IgD-negative memory B cell (primary cell): ENCODE measurements around the gene CDKN2A. TPM values are rescaled to one million over a fixed set of nuclear protein-coding genes. Genes with fewer than 3 reads are reported as not detected.

ENCODE experiments used
- H3K27ac Mint-ChIP-seq, 3 donors: one replicate each; pipeline ENCODE4 v1.8.0; 2020 to 2022; ENCODE audit warnings: mild to moderate bottlenecking in 3 of 3, mixed read lengths in 3 of 3, moderate library complexity in 1 of 3
- H3K27me3 Mint-ChIP-seq: one replicate; pipeline ENCODE4 v1.8.0; 2021; ENCODE audit warnings: mixed read lengths
- H3K36me3 Mint-ChIP-seq: one replicate; pipeline ENCODE4 v1.8.0; 2020; ENCODE audit warnings: mild to moderate bottlenecking, mixed read lengths
- H3K4me1 Mint-ChIP-seq, 3 donors: one replicate each; pipeline ENCODE4 v1.8.0; 2020 to 2022; ENCODE audit warnings: mixed read lengths in 3 of 3, mild to moderate bottlenecking in 1 of 3
- H3K4me3 Mint-ChIP-seq, 4 donors: one replicate each; pipeline ENCODE4 v1.8.0; 2020 to 2022; ENCODE audit warnings: mild to moderate bottlenecking in 4 of 4, mixed read lengths in 4 of 4, moderate library complexity in 3 of 4
- H3K9me3 Mint-ChIP-seq, 3 donors: one replicate each; pipeline ENCODE4 v1.8.0; 2020 to 2021; ENCODE audit warnings: mixed read lengths in 3 of 3, mild to moderate bottlenecking in 1 of 3
- polyA plus RNA-seq: library from polyadenylated mRNA; unstranded; fragments of 300-500 nt; fragmentation: Illumina TruSeq; gene quantifications from one replicate; pipeline ENCODE4 v1.2.3, GENCODE V29; 2021

CDKN2A gene
- polyA plus RNA-seq, 1 donor from 2014 or later, result 13.9 TPM

- peaks cover 8% of the 10 kb centered on the region for H3K27me3 Mint-ChIP-seq
- H3K27ac Mint-ChIP-seq, result no peak overlapping the region
- peaks cover 0 to 2% (median 2%) of the 10 kb centered on the region in 3 donors for H3K9me3 Mint-ChIP-seq
- H3K36me3 Mint-ChIP-seq, result peaks cover 1% of the 10 kb centered on the region
- no peak overlapping the region for H3K4me3 Mint-ChIP-seq
- peaks cover 5 to 8% (median 5%) of the 10 kb centered on the region in 3 donors for H3K4me1 Mint-ChIP-seq
Observed at GRCh38 chr9:22026696-22027095, 32.5 kb upstream of the CDKN2A start.

- Mint-ChIP-seq H3K36me3 (peaks cover 4% of the 10 kb centered on the region), H3K4me3 (no peak overlapping the region), H3K9me3 (peaks cover 3 to 10% (median 4%) of the 10 kb centered on the region in 3 donors), H3K27ac (no peak overlapping the region), H3K4me1 (peaks cover 0 to 1% (median 0%) of the 10 kb centered on the region in 3 donors), H3K27me3 (peaks cover 8% of the 10 kb centered on the region)
Observed at GRCh38 chr9:22022396-22022795, 28.2 kb upstream of the CDKN2A start.

GRCh38 chr9:22010866-22011625, 16.9 kb upstream of the CDKN2A start:
- Mint-ChIP-seq H3K27me3 (peaks cover 5% of the 10 kb centered on the region), H3K4me3 (no peak overlapping the region), H3K27ac (no peak overlapping the region), H3K9me3 (peaks cover 0 to 1% (median 0%) of the 10 kb centered on the region in 3 donors), H3K4me1 (peaks cover 0 to 13% (median 8%) of the 10 kb centered on the region in 3 donors), H3K36me3 (peaks cover 6% of the 10 kb centered on the region)

GRCh38 chr9:22009506-22009867, 15.3 kb upstream of the CDKN2A start:
- peaks cover 6% of the 10 kb centered on the region for H3K36me3 Mint-ChIP-seq

GRCh38 chr9:22008717-22009505, 14.7 kb upstream of the CDKN2A start, which contains the start of gene CDKN2B:
Gene CDKN2B, minus strand, starts transcription at chr9:22009305. Its CDS starts 352 bp downstream, at chr9:22008953.
- H3K27me3 Mint-ChIP-seq, result peaks cover 23% of the 10 kb centered on the region
- H3K9me3 Mint-ChIP-seq, result peaks cover 0 to 1% (median 0%) of the 10 kb centered on the region in 3 donors
- H3K4me1 Mint-ChIP-seq, result peaks cover 0 to 27% (median 18%) of the 10 kb centered on the region in 3 donors
- peak within 1 kb of the TSS; percentile 77 to 91 (median 90) for H3K27ac Mint-ChIP-seq
- peak within 1 kb of the TSS; percentile 90 to 95 (median 94) for H3K4me3 Mint-ChIP-seq
- H3K36me3 Mint-ChIP-seq, result peaks cover 6% of the 10 kb centered on the region

More at GRCh38 chr9:22009506-22009867, 15.3 kb upstream of the CDKN2A start:
- Mint-ChIP-seq H3K9me3 (peaks cover 0 to 1% (median 0%) of the 10 kb centered on the region in 3 donors), H3K4me3 (peak overlapping the region; percentile 90 to 95 (median 94)), H3K4me1 (peaks cover 0 to 23% (median 18%) of the 10 kb centered on the region in 3 donors), H3K27ac (peak overlapping the region; percentile 77 to 91 (median 90)), H3K27me3 (peaks cover 18% of the 10 kb centered on the region)

GRCh38 chr9:22008384-22008716, 14.2 kb upstream of the CDKN2A start:
- Mint-ChIP-seq H3K27ac (peak overlapping the region in 2 of 3 donors; percentile 71 to 91), H3K4me1 (peaks cover 0 to 27% (median 18%) of the 10 kb centered on the region in 3 donors), H3K36me3 (peaks cover 4% of the 10 kb centered on the region), H3K27me3 (peaks cover 25% of the 10 kb centered on the region), H3K4me3 (peak overlapping the region; percentile 90 to 95 (median 94)), H3K9me3 (peaks cover 0 to 1% (median 0%) of the 10 kb centered on the region in 3 donors)

GRCh38 chr9:22005702-22006606, 11.8 kb upstream of the CDKN2A start:
- H3K27ac Mint-ChIP-seq, result peak overlapping the region; percentile 16 to 94 (median 85)
- peaks cover 23% of the 10 kb centered on the region for H3K27me3 Mint-ChIP-seq
- H3K9me3 Mint-ChIP-seq, result peaks cover 0 to 1% (median 0%) of the 10 kb centered on the region in 3 donors
- H3K36me3 Mint-ChIP-seq, result peaks cover 4% of the 10 kb centered on the region
- H3K4me1 Mint-ChIP-seq, result peaks cover 0 to 27% (median 18%) of the 10 kb centered on the region in 3 donors
- H3K4me3 Mint-ChIP-seq, result peak overlapping the region in 1 of 4 donors; percentile 75

GRCh38 chr9:22005021-22005701, 11.0 kb upstream of the CDKN2A start:
- no peaks in the 10 kb centered on the region for H3K36me3 Mint-ChIP-seq
- peak overlapping the region; percentile 16 to 94 (median 85) for H3K27ac Mint-ChIP-seq
- peaks cover 0 to 27% (median 18%) of the 10 kb centered on the region in 3 donors for H3K4me1 Mint-ChIP-seq
- H3K27me3 Mint-ChIP-seq, result peaks cover 20% of the 10 kb centered on the region
- H3K4me3 Mint-ChIP-seq, result peak overlapping the region in 3 of 4 donors; percentile 36 to 75 (median 46)
- peaks cover 0 to 1% (median 0%) of the 10 kb centered on the region in 3 donors for H3K9me3 Mint-ChIP-seq

GRCh38 chr9:22002038-22002437, 7.8 kb upstream of the CDKN2A start:
- Mint-ChIP-seq H3K36me3 (no peaks in the 10 kb centered on the region), H3K27ac (peak overlapping the region in 1 of 3 donors; percentile 25), H3K9me3 (no peaks in the 10 kb centered on the region), H3K4me3 (no peak overlapping the region), H3K27me3 (peaks cover 21% of the 10 kb centered on the region), H3K4me1 (peaks cover 0 to 15% (median 11%) of the 10 kb centered on the region in 3 donors)

- H3K27ac Mint-ChIP-seq, result no peak overlapping the region
- H3K27me3 Mint-ChIP-seq, result peaks cover 1% of the 10 kb centered on the region
- peak overlapping the region in 1 of 4 donors; percentile 58 for H3K4me3 Mint-ChIP-seq
- peaks cover 0 to 2% (median 0%) of the 10 kb centered on the region in 3 donors for H3K9me3 Mint-ChIP-seq
- no peaks in the 10 kb centered on the region for H3K36me3 Mint-ChIP-seq
- peaks cover 7 to 16% (median 15%) of the 10 kb centered on the region in 3 donors for H3K4me1 Mint-ChIP-seq
Observed at GRCh38 chr9:21998026-21998425, 3.8 kb upstream of the CDKN2A start.

GRCh38 chr9:21997480-21997879, 3.3 kb upstream of the CDKN2A start:
- H3K36me3 Mint-ChIP-seq, result no peaks in the 10 kb centered on the region
- H3K9me3 Mint-ChIP-seq, result peaks cover 0 to 2% (median 0%) of the 10 kb centered on the region in 3 donors
- peak overlapping the region in 1 of 4 donors; percentile 58 for H3K4me3 Mint-ChIP-seq
- H3K4me1 Mint-ChIP-seq, result peaks cover 8 to 16% (median 15%) of the 10 kb centered on the region in 3 donors
- H3K27ac Mint-ChIP-seq, result peak overlapping the region in 1 of 3 donors; percentile 97
- peaks cover 1% of the 10 kb centered on the region for H3K27me3 Mint-ChIP-seq

GRCh38 chr9:21996858-21997257, 2.7 kb upstream of the CDKN2A start:
- peaks cover 8 to 16% (median 15%) of the 10 kb centered on the region in 3 donors for H3K4me1 Mint-ChIP-seq
- H3K36me3 Mint-ChIP-seq, result no peaks in the 10 kb centered on the region
- peak overlapping the region in 2 of 3 donors; percentile 80 to 97 for H3K27ac Mint-ChIP-seq
- H3K9me3 Mint-ChIP-seq, result peaks cover 0 to 2% (median 0%) of the 10 kb centered on the region in 3 donors
- H3K4me3 Mint-ChIP-seq, result peak overlapping the region in 3 of 4 donors; percentile 96 to 100 (median 99)
- H3K27me3 Mint-ChIP-seq, result peaks cover 1% of the 10 kb centered on the region

GRCh38 chr9:21996438-21996837, 2.2 kb upstream of the CDKN2A start:
- Mint-ChIP-seq H3K9me3 (peaks cover 0 to 2% (median 0%) of the 10 kb centered on the region in 3 donors), H3K27me3 (peaks cover 1% of the 10 kb centered on the region), H3K36me3 (no peaks in the 10 kb centered on the region), H3K4me3 (peak overlapping the region; percentile 23 to 100 (median 98)), H3K4me1 (peaks cover 10 to 16% (median 15%) of the 10 kb centered on the region in 3 donors), H3K27ac (peak overlapping the region; percentile 80 to 98 (median 97))
